ENCODE measurements around the gene FEN1. TPM values are rescaled to one million over a fixed set of nuclear protein-coding genes. Genes with fewer than 3 reads are reported as not detected.

Gene FEN1
- total RNA-seq, 1 experiment from 2014 or later: 86.1 TPM

DNA sequence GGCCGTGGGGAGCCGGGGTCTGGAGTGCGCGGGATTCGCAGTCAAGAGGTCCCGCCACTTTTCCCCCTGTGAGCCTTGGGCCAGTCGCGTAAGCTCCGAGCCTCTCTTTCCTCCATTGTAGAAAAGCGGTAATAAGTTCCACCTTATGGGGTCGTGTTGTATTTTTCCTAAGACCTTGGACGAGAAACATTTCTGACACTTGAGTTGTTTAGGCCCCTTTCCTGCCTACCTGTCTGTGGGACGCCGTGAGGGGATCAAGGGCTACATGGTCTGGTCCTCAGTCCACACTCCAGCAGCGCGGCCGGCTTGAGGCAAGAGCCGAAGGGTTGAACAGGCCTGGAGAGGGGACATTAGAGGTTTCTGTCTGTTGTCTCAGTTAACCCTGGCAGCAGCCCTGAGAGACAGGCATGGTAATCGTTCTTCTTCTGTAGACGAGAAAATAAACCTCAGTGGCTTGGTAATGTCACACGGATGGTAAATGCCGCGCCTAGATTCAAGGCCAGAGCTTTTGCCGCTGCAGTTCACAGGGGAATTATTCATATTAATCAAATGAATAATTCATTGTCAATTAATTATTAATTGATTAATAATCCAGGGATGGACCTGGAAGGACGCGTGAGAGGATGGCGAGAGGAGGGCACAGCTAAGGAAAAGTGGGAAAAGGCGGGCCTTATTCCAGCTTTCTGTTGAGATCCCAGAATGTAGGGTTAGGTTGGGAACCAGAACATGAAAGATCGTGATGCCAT lies 545 bp downstream of the FEN1 start:
- peaks cover 8% of the 10 kb centered on the region for H3K36me3 ChIP-seq (ENCODE audit: control insufficient read depth, insufficient read depth, low read length)
- TSS peak; percentile 52 for BruUV-seq (replicated peaks)
- Mint-ChIP-seq H3K4me1 (ENCODE audit: low read depth, unreplicated experiment) (peaks cover 14% of the 10 kb centered on the region), H3K27me3 (ENCODE audit: insufficient read depth, unreplicated experiment) (no peaks in the 10 kb centered on the region), H3K36me3 (ENCODE audit: insufficient read depth, unreplicated experiment) (peaks cover 82% of the 10 kb centered on the region), H3K4me3 (ENCODE audit: unreplicated experiment) (peak overlapping the region; percentile 96), H3K27ac (ENCODE audit: unreplicated experiment) (peak overlapping the region; percentile 100), H3K9me3 (ENCODE audit: unreplicated experiment) (no peaks in the 10 kb centered on the region)
- ChIA-PET CTCF (interaction anchor here (0.8 to 2.5 kb wide), 8 partner anchors 22 to 315 kb away, joined by 3 to 24 read pairs (median 8); partner anchors contain the start of gene FADS1), POLR2A (interaction anchor here (0.5 to 2.6 kb wide), 9 partner anchors 8 to 162 kb away, joined by 3 to 60 read pairs (median 3); partner anchors contain the start of gene FADS1)
- H3K4me3 ChIP-seq (ENCODE audit: low read depth, low read length): peak overlapping the region; percentile 54
- no peaks in the 10 kb centered on the region for H3K27me3 ChIP-seq (replicated peaks; ENCODE audit: control insufficient read depth, insufficient read depth, low read length)
- peaks cover 5% of the 10 kb centered on the region; the same call in 1 of the 2 replicates for H3K4me1 ChIP-seq
- H3K9me3 ChIP-seq: no peaks in the 10 kb centered on the region
- no peak for TF ChIP-seq CTCF (IDR thresholded peaks at IDR 0.05; ENCODE audit: insufficient read depth in 1 of 2, low read depth in 1 of 2, low read length in 1 of 2, severe bottlenecking in 1 of 2, unreplicated experiment in 1 of 2)
- DNase-seq: peak in 1 of 2 experiments; percentile 35
- intact Hi-C loops (cut with micrococcal nuclease; ENCODE audit: unreplicated experiment): no loop called here

DNA sequence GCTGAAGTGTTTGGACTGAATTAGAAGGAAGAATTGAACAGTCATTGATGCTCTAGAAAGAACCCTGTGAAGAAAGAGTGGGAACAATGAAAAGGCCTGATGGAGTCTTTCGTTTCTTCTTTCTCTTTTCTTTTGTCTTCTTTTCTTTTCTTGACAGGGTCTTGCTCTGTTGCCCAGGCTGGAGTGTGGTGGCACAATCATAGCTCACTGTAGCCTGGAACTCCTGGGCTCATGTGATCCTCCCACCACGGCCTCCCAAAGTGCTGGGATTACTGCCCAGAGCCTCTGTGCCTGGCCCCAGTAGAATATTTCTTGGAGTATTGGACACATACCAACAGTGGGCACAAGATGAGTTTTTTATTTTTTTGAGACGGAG lies 1.1 kb downstream of the FEN1 start:
- intact Hi-C loops (cut with micrococcal nuclease; ENCODE audit: unreplicated experiment): no loop called here
- POLR2A ChIA-PET: interaction anchor here (2.6 kb wide), 1 partner anchor 22 kb away, joined by 60 read pairs; the partner anchor contains the start of gene FADS1
- BruUV-seq (replicated peaks): no TSS peak
- Histone ChIP-seq H3K4me3 (ENCODE audit: low read depth, low read length) (peak overlapping the region; percentile 54), H3K36me3 (ENCODE audit: control insufficient read depth, insufficient read depth, low read length) (peaks cover 8% of the 10 kb centered on the region), H3K27me3 (replicated peaks; ENCODE audit: control insufficient read depth, insufficient read depth, low read length) (no peaks in the 10 kb centered on the region), H3K9me3 (no peaks in the 10 kb centered on the region), H3K4me1 (peaks cover 5% of the 10 kb centered on the region; the same call in 1 of the 2 replicates)
- no peak for DNase-seq
- no peaks in the 10 kb centered on the region for H3K9me3 Mint-ChIP-seq (ENCODE audit: unreplicated experiment)
- TF ChIP-seq CTCF (IDR thresholded peaks at IDR 0.05; ENCODE audit: insufficient read depth in 1 of 2, low read depth in 1 of 2, low read length in 1 of 2, severe bottlenecking in 1 of 2, unreplicated experiment in 1 of 2): no peak
- CTCF ChIA-PET: interaction anchor here (1.7 to 2.5 kb wide), 2 partner anchors 21 to 46 kb away, joined by 9 to 24 read pairs; no protein-coding TSS in a partner anchor
- peak overlapping the region; percentile 96 for H3K4me3 Mint-ChIP-seq (ENCODE audit: unreplicated experiment)
- H3K27ac Mint-ChIP-seq (ENCODE audit: unreplicated experiment): peak overlapping the region; percentile 100
- peaks cover 82% of the 10 kb centered on the region for H3K36me3 Mint-ChIP-seq (ENCODE audit: insufficient read depth, unreplicated experiment)
- no peaks in the 10 kb centered on the region for H3K27me3 Mint-ChIP-seq (ENCODE audit: insufficient read depth, unreplicated experiment)
- H3K4me1 Mint-ChIP-seq (ENCODE audit: low read depth, unreplicated experiment): peaks cover 13% of the 10 kb centered on the region

- H3K36me3 ChIP-seq (ENCODE audit: control insufficient read depth, insufficient read depth, low read length): peaks cover 6% of the 10 kb centered on the region
- intact Hi-C loops (cut with micrococcal nuclease; ENCODE audit: unreplicated experiment): no loop called here
- H3K4me3 ChIP-seq (ENCODE audit: low read depth, low read length): no peak overlapping the region
- no peaks in the 10 kb centered on the region for H3K9me3 ChIP-seq
- no peaks in the 10 kb centered on the region for H3K27me3 ChIP-seq (replicated peaks; ENCODE audit: control insufficient read depth, insufficient read depth, low read length)
- DNase-seq: no peak
- H3K4me1 Mint-ChIP-seq (ENCODE audit: low read depth, unreplicated experiment): peaks cover 13% of the 10 kb centered on the region
- H3K4me3 Mint-ChIP-seq (ENCODE audit: unreplicated experiment): no peak overlapping the region
- no peaks in the 10 kb centered on the region for H3K27me3 Mint-ChIP-seq (ENCODE audit: insufficient read depth, unreplicated experiment)
- H3K36me3 Mint-ChIP-seq (ENCODE audit: insufficient read depth, unreplicated experiment): peaks cover 82% of the 10 kb centered on the region
- H3K9me3 Mint-ChIP-seq (ENCODE audit: unreplicated experiment): no peaks in the 10 kb centered on the region
- no peak for TF ChIP-seq CTCF (IDR thresholded peaks at IDR 0.05; ENCODE audit: insufficient read depth in 1 of 2, low read depth in 1 of 2, low read length in 1 of 2, severe bottlenecking in 1 of 2, unreplicated experiment in 1 of 2)
- CTCF ChIA-PET: no interaction called here
- H3K4me1 ChIP-seq: peaks cover 5% of the 10 kb centered on the region; the same call in 1 of the 2 replicates
- H3K27ac Mint-ChIP-seq (ENCODE audit: unreplicated experiment): peak overlapping the region; percentile 100
- POLR2A ChIA-PET: interaction anchor here (4.3 kb wide), 1 partner anchor 21 kb away, joined by 30 read pairs; no protein-coding TSS in a partner anchor
- BruUV-seq (replicated peaks): no TSS peak
Observed at GRCh38 chr11:61794579-61794978, 1.9 kb downstream of the FEN1 start.

All from Caco-2 (cell line).